ENCODE data around the gene EVC2. TPM values are rescaled to one million over a fixed set of nuclear protein-coding genes. Genes with fewer than 3 reads are reported as not detected.

The EVC2 gene
- total RNA-seq, 1 donor from 2014 or later = 7.4 TPM

DNA sequence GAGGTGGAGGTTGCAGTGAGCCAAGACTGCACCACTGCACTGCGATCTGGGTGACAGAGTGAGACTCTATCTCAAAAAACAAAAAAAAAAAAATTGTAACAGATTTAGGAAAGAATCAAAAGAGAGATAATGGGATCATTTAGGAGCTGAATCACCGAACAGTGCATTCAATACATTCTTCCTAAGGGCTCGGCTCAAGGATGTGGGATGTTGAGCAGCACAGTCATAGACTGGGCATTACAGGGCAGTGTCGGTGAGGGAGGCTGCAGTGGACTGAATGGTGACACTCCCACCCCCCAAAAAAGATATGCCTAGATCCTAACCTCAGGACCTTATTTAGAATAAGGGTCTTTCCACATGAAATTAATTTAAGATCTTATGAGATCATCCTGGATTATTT, 70.0 kb downstream of the EVC2 start:
- TF ChIP-seq, protein P1, sequence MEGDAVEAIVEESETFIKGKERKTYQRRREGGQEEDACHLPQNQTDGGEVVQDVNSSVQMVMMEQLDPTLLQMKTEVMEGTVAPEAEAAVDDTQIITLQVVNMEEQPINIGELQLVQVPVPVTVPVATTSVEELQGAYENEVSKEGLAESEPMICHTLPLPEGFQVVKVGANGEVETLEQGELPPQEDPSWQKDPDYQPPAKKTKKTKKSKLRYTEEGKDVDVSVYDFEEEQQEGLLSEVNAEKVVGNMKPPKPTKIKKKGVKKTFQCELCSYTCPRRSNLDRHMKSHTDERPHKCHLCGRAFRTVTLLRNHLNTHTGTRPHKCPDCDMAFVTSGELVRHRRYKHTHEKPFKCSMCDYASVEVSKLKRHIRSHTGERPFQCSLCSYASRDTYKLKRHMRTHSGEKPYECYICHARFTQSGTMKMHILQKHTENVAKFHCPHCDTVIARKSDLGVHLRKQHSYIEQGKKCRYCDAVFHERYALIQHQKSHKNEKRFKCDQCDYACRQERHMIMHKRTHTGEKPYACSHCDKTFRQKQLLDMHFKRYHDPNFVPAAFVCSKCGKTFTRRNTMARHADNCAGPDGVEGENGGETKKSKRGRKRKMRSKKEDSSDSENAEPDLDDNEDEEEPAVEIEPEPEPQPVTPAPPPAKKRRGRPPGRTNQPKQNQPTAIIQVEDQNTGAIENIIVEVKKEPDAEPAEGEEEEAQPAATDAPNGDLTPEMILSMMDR (IDR thresholded peaks at IDR 0.05; ENCODE audit: unreplicated experiment) = no peak
- DNase-seq (ENCODE audit: low spot score) = no peak
- no peak overlapping the region for H3K4me3 Mint-ChIP-seq (ENCODE audit: unreplicated experiment)
- no peaks in the 10 kb centered on the region for H3K9me3 Mint-ChIP-seq (ENCODE audit: unreplicated experiment)
- no peak overlapping the region for H3K27ac Mint-ChIP-seq (ENCODE audit: unreplicated experiment)
- peaks cover 18% of the 10 kb centered on the region for H3K36me3 Mint-ChIP-seq (ENCODE audit: low read depth, unreplicated experiment)
- no peaks in the 10 kb centered on the region for H3K27me3 Mint-ChIP-seq (ENCODE audit: unreplicated experiment)
- H3K4me1 Mint-ChIP-seq (ENCODE audit: unreplicated experiment) = no peaks in the 10 kb centered on the region

GRCh38 chr4:5636766-5637670, 71.3 kb downstream of the EVC2 start:
- no peaks in the 10 kb centered on the region for H3K27me3 Mint-ChIP-seq (ENCODE audit: unreplicated experiment)
- H3K4me1 Mint-ChIP-seq (ENCODE audit: unreplicated experiment) = no peaks in the 10 kb centered on the region
- peaks cover 21% of the 10 kb centered on the region for H3K36me3 Mint-ChIP-seq (ENCODE audit: low read depth, unreplicated experiment)
- H3K9me3 Mint-ChIP-seq (ENCODE audit: unreplicated experiment) = no peaks in the 10 kb centered on the region
- no peak overlapping the region for H3K27ac Mint-ChIP-seq (ENCODE audit: unreplicated experiment)
- no peak overlapping the region for H3K4me3 Mint-ChIP-seq (ENCODE audit: unreplicated experiment)
- no peak for DNase-seq (ENCODE audit: low spot score)
- TF ChIP-seq, protein P1 (IDR thresholded peaks at IDR 0.05; ENCODE audit: unreplicated experiment) = no peak

DNA sequence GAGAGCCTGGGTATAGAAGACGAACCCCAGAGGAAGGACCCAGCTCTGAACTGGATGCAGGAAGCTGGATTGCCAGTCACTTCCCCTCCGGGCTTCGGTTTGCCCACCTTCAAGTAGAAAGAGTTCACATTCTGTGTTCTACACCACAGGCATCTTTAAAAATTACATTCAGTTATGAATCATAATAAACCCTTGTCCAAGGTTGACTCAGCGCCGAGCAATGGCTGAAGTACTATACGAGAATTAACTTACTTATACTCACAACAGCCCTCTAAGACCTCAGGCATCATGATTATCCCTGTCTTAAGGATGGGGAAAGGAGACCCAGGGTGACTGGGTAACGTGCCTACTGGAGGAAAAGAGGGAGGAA, 72.5 kb downstream of the EVC2 start:
- no peak overlapping the region for H3K4me3 Mint-ChIP-seq (ENCODE audit: unreplicated experiment)
- no peaks in the 10 kb centered on the region for H3K9me3 Mint-ChIP-seq (ENCODE audit: unreplicated experiment)
- DNase-seq (ENCODE audit: low spot score) = no peak
- TF ChIP-seq, protein P1 (IDR thresholded peaks at IDR 0.05; ENCODE audit: unreplicated experiment) = no peak
- no peaks in the 10 kb centered on the region for H3K4me1 Mint-ChIP-seq (ENCODE audit: unreplicated experiment)
- no peak overlapping the region for H3K27ac Mint-ChIP-seq (ENCODE audit: unreplicated experiment)
- no peaks in the 10 kb centered on the region for H3K27me3 Mint-ChIP-seq (ENCODE audit: unreplicated experiment)
- H3K36me3 Mint-ChIP-seq (ENCODE audit: low read depth, unreplicated experiment) = peaks cover 29% of the 10 kb centered on the region

- no peaks in the 10 kb centered on the region for H3K9me3 Mint-ChIP-seq (ENCODE audit: unreplicated experiment)
- no peaks in the 10 kb centered on the region for H3K4me1 Mint-ChIP-seq (ENCODE audit: unreplicated experiment)
- H3K4me3 Mint-ChIP-seq (ENCODE audit: unreplicated experiment) = no peak overlapping the region
- H3K27ac Mint-ChIP-seq (ENCODE audit: unreplicated experiment) = no peak overlapping the region
- no peaks in the 10 kb centered on the region for H3K27me3 Mint-ChIP-seq (ENCODE audit: unreplicated experiment)
- peaks cover 24% of the 10 kb centered on the region for H3K36me3 Mint-ChIP-seq (ENCODE audit: low read depth, unreplicated experiment)
- TF ChIP-seq, protein P1 (IDR thresholded peaks at IDR 0.05; ENCODE audit: unreplicated experiment) = no peak
- no peak for DNase-seq (ENCODE audit: low spot score)
These were observed 75.8 kb downstream of the EVC2 start for GRCh38 chr4:5632571-5632970.

DNA sequence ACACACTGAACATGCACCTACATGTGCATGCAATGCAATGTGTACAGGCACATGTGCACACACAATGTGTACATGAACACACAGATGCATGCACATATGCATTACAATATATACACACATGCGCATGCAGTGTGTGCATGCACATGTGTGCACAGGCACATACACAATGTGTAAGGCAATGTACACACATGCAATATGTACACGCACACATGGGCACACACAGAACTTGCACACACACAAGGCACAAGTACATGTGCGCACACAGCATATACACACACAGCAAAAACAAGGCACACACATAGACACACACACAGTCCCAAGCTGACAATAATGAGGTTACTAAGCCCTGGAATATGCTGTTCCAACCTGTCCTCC, 76.3 kb downstream of the EVC2 start:
- Mint-ChIP-seq H3K4me3 (ENCODE audit: unreplicated experiment) (no peak overlapping the region), H3K27me3 (ENCODE audit: unreplicated experiment) (no peaks in the 10 kb centered on the region), H3K4me1 (ENCODE audit: unreplicated experiment) (no peaks in the 10 kb centered on the region), H3K9me3 (ENCODE audit: unreplicated experiment) (no peaks in the 10 kb centered on the region), H3K36me3 (ENCODE audit: low read depth, unreplicated experiment) (peaks cover 24% of the 10 kb centered on the region), H3K27ac (ENCODE audit: unreplicated experiment) (no peak overlapping the region)
- DNase-seq (ENCODE audit: low spot score) = no peak
- TF ChIP-seq, protein P1 (IDR thresholded peaks at IDR 0.05; ENCODE audit: unreplicated experiment) = no peak

Data from endothelial cell (in vitro differentiated cells).